Measurements from ENCODE around the gene FAM53A. TPM values are rescaled to one million over a fixed set of nuclear protein-coding genes. Genes with fewer than 3 reads are reported as not detected.

FAM53A gene
- total RNA-seq, 1 experiment from 2014 or later, result 3.1 TPM

DNA sequence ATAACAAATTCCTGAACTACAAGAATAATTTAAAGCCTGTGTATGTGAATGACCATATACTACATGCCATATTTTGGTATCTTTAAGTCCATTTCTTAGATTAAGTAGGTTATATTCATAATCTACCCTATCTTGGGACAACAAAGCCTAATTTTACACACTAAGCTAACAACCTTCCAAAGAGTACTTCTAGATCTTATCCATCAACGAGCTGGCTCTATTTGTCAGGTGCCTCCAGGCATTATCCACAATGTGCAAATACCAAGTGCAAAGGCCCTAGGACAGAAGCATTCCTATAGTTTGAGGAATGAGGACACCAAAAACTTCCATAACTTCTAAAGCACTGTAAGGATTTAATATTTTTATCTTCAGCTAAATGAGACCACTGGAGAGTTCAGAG, 24.5 kb upstream of the FAM53A start:
- H3K9me3 ChIP-seq (ENCODE audit: low read length), result no peaks in the 10 kb centered on the region
- peaks cover 40% of the 10 kb centered on the region; the same call in 1 of the 2 replicates for H4K20me1 ChIP-seq (ENCODE audit: low read length)
- H3K4me1 ChIP-seq (ENCODE audit: insufficient read depth, low read length), result peaks cover 15% of the 10 kb centered on the region
- no peaks in the 10 kb centered on the region for H3F3A ChIP-seq (ENCODE audit: low read length, unreplicated experiment)
- H3K4me2 ChIP-seq (ENCODE audit: low read length), result peak overlapping the region; percentile 39; the same call in 1 of the 2 replicates
- H2AFZ ChIP-seq (ENCODE audit: low read length), result no peak overlapping the region
- TF ChIP-seq EZH2phosphoT487 (IDR thresholded peaks at IDR 0.05; ENCODE audit: borderline replicate concordance, low read length) (no peak), EZH2 (IDR thresholded peaks at IDR 0.05; ENCODE audit: low read length, unreplicated experiment) (no peak)
- TF ChIP-seq, protein P1, sequence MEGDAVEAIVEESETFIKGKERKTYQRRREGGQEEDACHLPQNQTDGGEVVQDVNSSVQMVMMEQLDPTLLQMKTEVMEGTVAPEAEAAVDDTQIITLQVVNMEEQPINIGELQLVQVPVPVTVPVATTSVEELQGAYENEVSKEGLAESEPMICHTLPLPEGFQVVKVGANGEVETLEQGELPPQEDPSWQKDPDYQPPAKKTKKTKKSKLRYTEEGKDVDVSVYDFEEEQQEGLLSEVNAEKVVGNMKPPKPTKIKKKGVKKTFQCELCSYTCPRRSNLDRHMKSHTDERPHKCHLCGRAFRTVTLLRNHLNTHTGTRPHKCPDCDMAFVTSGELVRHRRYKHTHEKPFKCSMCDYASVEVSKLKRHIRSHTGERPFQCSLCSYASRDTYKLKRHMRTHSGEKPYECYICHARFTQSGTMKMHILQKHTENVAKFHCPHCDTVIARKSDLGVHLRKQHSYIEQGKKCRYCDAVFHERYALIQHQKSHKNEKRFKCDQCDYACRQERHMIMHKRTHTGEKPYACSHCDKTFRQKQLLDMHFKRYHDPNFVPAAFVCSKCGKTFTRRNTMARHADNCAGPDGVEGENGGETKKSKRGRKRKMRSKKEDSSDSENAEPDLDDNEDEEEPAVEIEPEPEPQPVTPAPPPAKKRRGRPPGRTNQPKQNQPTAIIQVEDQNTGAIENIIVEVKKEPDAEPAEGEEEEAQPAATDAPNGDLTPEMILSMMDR (conservative IDR thresholded peaks at IDR 0.05; ENCODE audit: low read depth, low read length), result no peak
- no peaks in the 10 kb centered on the region for H3K9me2 ChIP-seq (replicated peaks; ENCODE audit: low read length)
- intact Hi-C loops (cut with micrococcal nuclease), result no loop called here
- no peak overlapping the region for H3K27ac ChIP-seq (ENCODE audit: low read length)
- H3K4me3 ChIP-seq (ENCODE audit: low read length), result peak overlapping the region; percentile 37; the same call in 1 of the 2 replicates
- peaks cover 14% of the 10 kb centered on the region; the same call in 1 of the 2 replicates for H3K36me3 ChIP-seq (ENCODE audit: low read depth, low read length)
- H3K27me3 ChIP-seq (ENCODE audit: low read length), result no peaks in the 10 kb centered on the region
- CTCF ChIA-PET, result interaction anchor here (0.7 kb wide), 1 partner anchor 13 kb away, joined by 4 read pairs; no protein-coding TSS in a partner anchor
- POLR2A ChIA-PET (ENCODE audit: unreplicated experiment), result no interaction called here
- ATAC-seq, result no peak
- no peak overlapping the region for H3K9ac ChIP-seq (ENCODE audit: low read length)
- H3K79me2 ChIP-seq (ENCODE audit: low read length), result peaks cover 88% of the 10 kb centered on the region
- BruUV-seq (replicated peaks), result no TSS peak
- no peak for DNase-seq

GRCh38 chr4:1706358-1706757, 22.2 kb upstream of the FAM53A start:
- no peak for DNase-seq
- Histone ChIP-seq H2AFZ (ENCODE audit: low read length) (no peak overlapping the region), H3F3A (ENCODE audit: low read length, unreplicated experiment) (no peaks in the 10 kb centered on the region), H3K9me2 (replicated peaks; ENCODE audit: low read length) (no peaks in the 10 kb centered on the region), H3K4me1 (ENCODE audit: insufficient read depth, low read length) (peaks cover 15% of the 10 kb centered on the region), H4K20me1 (ENCODE audit: low read length) (peaks cover 50% of the 10 kb centered on the region; the same call in 1 of the 2 replicates), H3K79me2 (ENCODE audit: low read length) (peaks cover 92% of the 10 kb centered on the region), H3K4me2 (ENCODE audit: low read length) (no peak overlapping the region), H3K4me3 (ENCODE audit: low read length) (no peak overlapping the region), H3K27ac (ENCODE audit: low read length) (no peak overlapping the region), H3K9me3 (ENCODE audit: low read length) (no peaks in the 10 kb centered on the region), H3K27me3 (ENCODE audit: low read length) (no peaks in the 10 kb centered on the region), H3K36me3 (ENCODE audit: low read depth, low read length) (peaks cover 29% of the 10 kb centered on the region), H3K9ac (ENCODE audit: low read length) (no peak overlapping the region)
- CTCF ChIA-PET, result no interaction called here
- intact Hi-C loops (cut with micrococcal nuclease), result no loop called here
- no peak for TF ChIP-seq EZH2phosphoT487 (IDR thresholded peaks at IDR 0.05; ENCODE audit: borderline replicate concordance, low read length)
- TF ChIP-seq, protein P1 (conservative IDR thresholded peaks at IDR 0.05; ENCODE audit: low read depth, low read length), result no peak
- TF ChIP-seq EZH2 (IDR thresholded peaks at IDR 0.05; ENCODE audit: low read length, unreplicated experiment), result no peak
- POLR2A ChIA-PET (ENCODE audit: unreplicated experiment), result interaction anchor here (0.5 kb wide), 1 partner anchor 17 kb away, joined by 8 read pairs; no protein-coding TSS in a partner anchor
- no peak for ATAC-seq
- no TSS peak for BruUV-seq (replicated peaks)

GRCh38 chr4:1705732-1706131, 21.6 kb upstream of the FAM53A start:
- CTCF ChIA-PET, result no interaction called here
- POLR2A ChIA-PET (ENCODE audit: unreplicated experiment), result no interaction called here

More at GRCh38 chr4:1705732-1706131, 21.6 kb upstream of the FAM53A start:
- BruUV-seq (replicated peaks), result no TSS peak
- Histone ChIP-seq H4K20me1 (ENCODE audit: low read length) (peaks cover 50% of the 10 kb centered on the region; the same call in 1 of the 2 replicates), H3K4me1 (ENCODE audit: insufficient read depth, low read length) (peaks cover 15% of the 10 kb centered on the region), H3K36me3 (ENCODE audit: low read depth, low read length) (peaks cover 29% of the 10 kb centered on the region), H3K9ac (ENCODE audit: low read length) (no peak overlapping the region), H3K27me3 (ENCODE audit: low read length) (no peaks in the 10 kb centered on the region), H2AFZ (ENCODE audit: low read length) (no peak overlapping the region), H3F3A (ENCODE audit: low read length, unreplicated experiment) (no peaks in the 10 kb centered on the region), H3K4me2 (ENCODE audit: low read length) (no peak overlapping the region), H3K27ac (ENCODE audit: low read length) (no peak overlapping the region), H3K9me3 (ENCODE audit: low read length) (no peaks in the 10 kb centered on the region), H3K9me2 (replicated peaks; ENCODE audit: low read length) (no peaks in the 10 kb centered on the region), H3K4me3 (ENCODE audit: low read length) (no peak overlapping the region), H3K79me2 (ENCODE audit: low read length) (peaks cover 92% of the 10 kb centered on the region)
- TF ChIP-seq, protein P1 (conservative IDR thresholded peaks at IDR 0.05; ENCODE audit: low read depth, low read length), result no peak
- TF ChIP-seq EZH2 (IDR thresholded peaks at IDR 0.05; ENCODE audit: low read length, unreplicated experiment) (no peak), EZH2phosphoT487 (IDR thresholded peaks at IDR 0.05; ENCODE audit: borderline replicate concordance, low read length) (no peak)
- ATAC-seq (no peak), DNase-seq (no peak)
- intact Hi-C loops (cut with micrococcal nuclease), result no loop called here

All from PC-3 (cell line).